A549 (cell line): Measurements from ENCODE around the gene SGSM2. TPM values are rescaled to one million over a fixed set of nuclear protein-coding genes. Genes with fewer than 3 reads are reported as not detected.
A peak's percentile ranks its signal among the peaks of the same experiment; 100 is the strongest.

Source experiments
- ATAC-seq, 2 experiments: fragments of 200-7000 bp in 1 of 2; fragments of >200 bp in 1 of 2; cut with Nextera tagmentation in 1 of 2; cut with Tn5 transposase in 1 of 2; 3 replicates each; pipeline versions ENCODE4 v1.8.0 to v1.9.1; 2018 to 2020; ENCODE audit warnings: mild to moderate bottlenecking in 1 of 2, moderate library complexity in 1 of 2
- CTCF ChIA-PET: fragments of 300-600 bp; sonication (Branson Sonifier 250); formaldehyde crosslinking; extraction: SDS; loops from one replicate; lab custom pipeline; 2021; ENCODE audit warnings: antibody characterized with exemption, inconsistent platforms; lab: Yijun Ruan, JAX
- POLR2A ChIA-PET: fragments of 350-600 bp; formaldehyde crosslinking; extraction: SDS; loops from one replicate; lab custom pipeline; 2021; ENCODE audit warnings: antibody characterized with exemption, inconsistent platforms; lab: Yijun Ruan, JAX
- DNase-seq, 2 experiments: peaks; one replicate each; pipeline versions ENCODE4 v3.0.0 to v3.0.0-alpha.2; 2011 to 2016; ENCODE audit warnings: low read depth in 1 of 2, low spot score in 1 of 2
- FAIRE-seq: peaks from 2 replicates; lab custom pipeline; 2011; peaks lifted over from hg19 to GRCh38; lab: Jason Lieb, UNC
- H3K27ac ChIP-seq, 2 experiments: fragments of >200 bp; sonication (Bioruptor Twin); formaldehyde crosslinking; 3 replicates each; pipeline ENCODE4 v1.5.1; 2016 to 2017
- H3K4me1 ChIP-seq: fragments of >200 bp; sonication (Bioruptor Twin); formaldehyde crosslinking; 3 replicates; pipeline ENCODE4 v1.6.1; 2016
- H3K4me2 ChIP-seq: fragments of >200 bp; sonication (Bioruptor Twin); formaldehyde crosslinking; 3 replicates; pipeline ENCODE4 v1.6.1; 2016
- H3K4me3 ChIP-seq: fragments of >200 bp; sonication (Bioruptor Twin); formaldehyde crosslinking; 3 replicates; pipeline ENCODE4 v1.5.1; 2016
- H3K9me3 ChIP-seq: fragments of >200 bp; sonication (Bioruptor Twin); formaldehyde crosslinking; 3 replicates; pipeline ENCODE4 v1.6.1; 2016
- BHLHE40 ChIP-seq: IDR thresholded peaks from 2 replicates; pipeline ENCODE4 v1.6.1; 2012; ENCODE audit warnings: low read depth, low read length, inconsistent platforms
- CBX8 ChIP-seq: fragments of 200-600 bp; sonication (generic); IDR thresholded peaks from 2 replicates; pipeline ENCODE4 v1.6.1; 2016
- CHD4 ChIP-seq: fragments of 200-600 bp; sonication (generic); IDR thresholded peaks from 2 replicates; pipeline ENCODE4 v1.6.1; 2016; ENCODE audit warnings: antibody characterized with exemption, mild to moderate bottlenecking, borderline replicate concordance
- EHF ChIP-seq: fragments of 250-450 bp; sonication (Bioruptor Pico); IDR thresholded peaks from 2 replicates; pipeline ENCODE4 v1.5.0; 2020; ENCODE audit warnings: mild to moderate bottlenecking
- EHMT2 ChIP-seq: fragments of 200-600 bp; sonication (generic); IDR thresholded peaks from 2 replicates; pipeline ENCODE4 v1.6.1; 2016; ENCODE audit warnings: antibody characterized with exemption, low read depth, mild to moderate bottlenecking, moderate library complexity
- EP300 ChIP-seq, 2 experiments: fragments of >200 bp; sonication (Bioruptor Twin); formaldehyde crosslinking; IDR thresholded peaks; 2 replicates in 1 of 2; 3 replicates in 1 of 2; pipeline ENCODE4 v1.6.1; 2016 to 2017
- ESRRA ChIP-seq: fragments of 150-350 bp; IDR thresholded peaks from 2 replicates; pipeline ENCODE4 v1.6.1; 2014; ENCODE audit warnings: mild to moderate bottlenecking, low read length, borderline replicate concordance
- FOSB ChIP-seq: fragments of 250-450 bp; sonication (Bioruptor Pico); IDR thresholded peaks from 2 replicates; pipeline ENCODE4 v1.5.0; 2020; ENCODE audit warnings: mild to moderate bottlenecking, moderate library complexity
- FOXS1 ChIP-seq: fragments of 250-450 bp; sonication (Bioruptor Pico); IDR thresholded peaks from 2 replicates; pipeline ENCODE4 v1.5.0; 2020; ENCODE audit warnings: mild to moderate bottlenecking, moderate library complexity
- HDAC2 ChIP-seq: fragments of 200-600 bp; sonication (generic); IDR thresholded peaks from 2 replicates; pipeline ENCODE4 v1.6.1; 2016
- HEYL ChIP-seq: fragments of 250-450 bp; sonication (Bioruptor Pico); IDR thresholded peaks from 2 replicates; pipeline ENCODE4 v1.8.0; 2021; ENCODE audit warnings: mild to moderate bottlenecking, moderate library complexity
- HOXB5 ChIP-seq: fragments of 250-450 bp; sonication (Bioruptor Pico); IDR thresholded peaks from 2 replicates; pipeline ENCODE4 v1.5.0; 2020; ENCODE audit warnings: mild to moderate bottlenecking, moderate library complexity
- JUN ChIP-seq, 2 experiments: fragments of >200 bp; sonication (Bioruptor Twin); formaldehyde crosslinking; IDR thresholded peaks; 2 replicates in 1 of 2; 3 replicates in 1 of 2; pipeline ENCODE4 v1.6.1; 2016 to 2017
- JUNB ChIP-seq: fragments of >200 bp; sonication (Bioruptor Twin); formaldehyde crosslinking; IDR thresholded peaks from 2 replicates; pipeline ENCODE4 v1.6.1; 2016
- KDM1A ChIP-seq: fragments of 200-600 bp; sonication (generic); IDR thresholded peaks from 2 replicates; pipeline ENCODE4 v1.6.1; 2016; ENCODE audit warnings: low read depth, mild to moderate bottlenecking
- KDM5A ChIP-seq: fragments of 200-600 bp; sonication (generic); IDR thresholded peaks from 2 replicates; pipeline ENCODE4 v1.6.1; 2016; ENCODE audit warnings: antibody characterized with exemption, mild to moderate bottlenecking
- MAZ ChIP-seq: fragments of 150-350 bp; IDR thresholded peaks from 2 replicates; pipeline ENCODE4 v1.6.1; 2014; ENCODE audit warnings: antibody characterized with exemption, low read depth, low read length, borderline replicate concordance
- NR3C1 ChIP-seq: fragments of >200 bp; sonication (Bioruptor Twin); formaldehyde crosslinking; IDR thresholded peaks from 3 replicates; pipeline ENCODE4 v1.6.1; 2017
- PHF8 ChIP-seq: fragments of 200-600 bp; sonication (generic); IDR thresholded peaks from 2 replicates; pipeline ENCODE4 v1.6.1; 2016; ENCODE audit warnings: low read depth, mild to moderate bottlenecking, antibody characterized with exemption, moderate library complexity, borderline replicate concordance
- POLR2A ChIP-seq: IDR thresholded peaks from 2 replicates; pipeline ENCODE4 v1.6.1; 2012; ENCODE audit warnings: mild to moderate bottlenecking, low read length
- POLR2AphosphoS2 ChIP-seq: conservative IDR thresholded peaks from 2 replicates; pipeline ENCODE4 v1.6.1; 2012; ENCODE audit warnings: low read length, improper control_type of control experiment, inconsistent platforms
- RAD21 ChIP-seq, 2 experiments: fragments of >200 bp in 1 of 2; sonication (Bioruptor Twin) in 1 of 2; formaldehyde crosslinking in 1 of 2; IDR thresholded peaks in 1 of 2; conservative IDR thresholded peaks in 1 of 2; 2 replicates in 1 of 2; 3 replicates in 1 of 2; pipeline ENCODE4 v1.6.1; 2012 to 2018; ENCODE audit warnings: inconsistent platforms in 1 of 2
- RARB ChIP-seq: fragments of 250-450 bp; sonication (Bioruptor Pico); IDR thresholded peaks from 2 replicates; pipeline ENCODE4 v1.8.0; 2021; ENCODE audit warnings: mild to moderate bottlenecking, moderate library complexity
- RCOR1 ChIP-seq: fragments of 150-350 bp; IDR thresholded peaks from 2 replicates; pipeline ENCODE4 v1.6.1; 2014; ENCODE audit warnings: antibody characterized with exemption, low read length, low read depth
- TFCP2L1 ChIP-seq: fragments of 250-450 bp; sonication (Bioruptor Pico); IDR thresholded peaks from 2 replicates; pipeline ENCODE4 v1.5.0; 2021; ENCODE audit warnings: mild to moderate bottlenecking
- TP53 ChIP-seq: fragments of 250-450 bp; sonication (Bioruptor Pico); IDR thresholded peaks from 2 replicates; pipeline ENCODE4 v1.5.0; 2021; ENCODE audit warnings: mild to moderate bottlenecking, moderate library complexity
- ZC3H11A ChIP-seq: fragments of 450-650 bp; IDR thresholded peaks from 2 replicates; pipeline ENCODE4 v1.6.1; 2014; ENCODE audit warnings: antibody characterized with exemption, mild to moderate bottlenecking
- ZFP36 ChIP-seq: fragments of 450-650 bp; IDR thresholded peaks from 2 replicates; pipeline ENCODE4 v1.6.1; 2014; ENCODE audit warnings: borderline replicate concordance; ENCODE audit not compliant: partially characterized antibody
- WGBS: methylation state at CpG from one replicate; pipeline ENCODE4 v1.1.6; 2017; ENCODE audit errors: missing lambda C conversion rate; 5-methylcytosine and 5-hydroxymethylcytosine counted together
- polyA plus RNA-seq, 4 experiments: library from polyadenylated mRNA; depleted of rRNA in 3 of 4; stranded (reverse); fragments of >200 nt; fragmentation: RNase III in 1 of 4; extraction: RNeasy Plus Mini Kit Qiagen cat#74134 plus additional on column Dnase treatment in 1 of 4; gene quantifications; 2 replicates in 3 of 4; 3 replicates in 1 of 4; pipeline ENCODE4 v1.2.3, GENCODE V29; 2011 to 2017
- TF ChIP-seq, protein P1 (sequence below): fragments of 450-650 bp; IDR thresholded peaks from 2 replicates; pipeline ENCODE4 v1.6.1; 2014; ENCODE audit warnings: antibody characterized with exemption
- TF ChIP-seq, protein P2 (sequence below): fragments of 250-450 bp; sonication (Bioruptor Pico); IDR thresholded peaks from 2 replicates; pipeline ENCODE4 v1.5.0; 2020; ENCODE audit warnings: low read depth, mild to moderate bottlenecking, moderate library complexity
- TF ChIP-seq, protein P3 (sequence below): IDR thresholded peaks from 2 replicates; pipeline ENCODE4 v1.6.1; 2012
- TF ChIP-seq, protein P4 (sequence below): IDR thresholded peaks from 2 replicates; pipeline ENCODE4 v1.6.1; 2012; ENCODE audit warnings: low read depth, borderline replicate concordance

SGSM2 gene
- polyA plus RNA-seq, 2 of the 4 experiments (the other 2 are of a cell fraction) = 24.9 to 53.3 TPM

DNA sequence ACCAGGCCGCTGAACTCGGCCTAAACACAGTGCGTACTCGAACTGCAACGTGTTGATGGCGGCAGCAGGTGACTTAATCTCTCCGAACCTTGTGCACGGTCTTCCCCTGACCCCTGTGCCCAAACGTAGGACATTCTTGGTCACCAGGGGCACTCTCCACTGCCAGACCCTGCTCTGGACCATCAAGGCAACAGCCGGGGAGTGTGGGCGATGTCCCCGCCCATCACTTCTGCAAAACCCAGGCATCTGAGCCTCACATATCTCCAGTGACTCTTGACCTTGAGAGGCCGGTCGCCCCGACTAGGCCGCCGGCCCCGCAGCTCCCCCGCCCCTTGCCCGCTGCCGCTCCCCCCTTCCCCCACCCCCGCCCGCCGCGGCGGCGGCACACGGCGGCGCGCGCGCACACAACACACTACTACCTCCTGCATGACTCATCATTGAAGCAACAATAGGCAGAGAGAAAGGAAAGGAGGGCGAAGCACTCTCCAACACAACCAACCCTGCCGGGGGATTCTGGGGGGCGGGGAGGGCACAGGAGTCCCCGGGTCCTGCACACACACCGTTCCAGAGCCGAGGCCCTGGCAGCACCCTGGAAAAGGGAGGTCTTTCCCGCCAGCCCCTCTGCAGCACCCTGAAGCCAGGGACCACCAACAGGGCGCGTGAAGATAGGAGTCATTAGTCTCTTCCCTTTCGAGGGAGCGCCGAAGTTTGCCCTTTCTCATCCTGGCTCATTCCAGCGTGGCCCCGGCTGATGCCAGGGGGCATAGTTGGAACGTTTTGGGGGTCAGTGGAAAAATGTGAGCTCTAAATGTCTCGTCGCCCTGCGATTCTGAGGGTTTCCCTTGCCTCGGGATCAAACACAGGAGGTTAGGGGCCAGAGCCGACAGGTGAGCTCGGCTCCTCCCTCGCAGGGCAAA lies 61.6 kb downstream of the SGSM2 start (continued):
- TF ChIP-seq PHF8 (no peak), HDAC2 (no peak), HEYL (CRISPR knock-in tag) (0 out of 2 replicates have a peak, but pooled peaks have one; percentile 68), TP53 (CRISPR knock-in tag) (peak; percentile 68; the same call in 1 of the 2 replicates), KDM5A (no peak), HOXB5 (CRISPR knock-in tag) (0 out of 2 replicates have a peak, but pooled peaks have one; percentile 16), EHF (CRISPR knock-in tag) (peak; percentile 40; the same call in 1 of the 2 replicates), MAZ (no peak), RAD21 (conservative IDR thresholded peaks at IDR 0.05 in 1 of 2, IDR thresholded peaks at IDR 0.05 in 1 of 2) (no peak), ESRRA (no peak), FOSB (peak; percentile 71; the same call in 1 of the 2 replicates), CHD4 (no peak), EP300 (IDR thresholded peaks at IDR 0.05) (no peak), ZC3H11A (no peak), JUN (IDR thresholded peaks at IDR 0.05) (no peak), FOXS1 (CRISPR knock-in tag) (no peak), POLR2AphosphoS2 (peak; percentile 43), KDM1A (no peak), JUNB (no peak), RARB (no peak), TFCP2L1 (CRISPR knock-in tag) (peak; percentile 90), ZFP36 (no peak), RCOR1 (0 out of 2 replicates have a peak, but pooled peaks have one; percentile 26)
- TF ChIP-seq, protein P1, sequence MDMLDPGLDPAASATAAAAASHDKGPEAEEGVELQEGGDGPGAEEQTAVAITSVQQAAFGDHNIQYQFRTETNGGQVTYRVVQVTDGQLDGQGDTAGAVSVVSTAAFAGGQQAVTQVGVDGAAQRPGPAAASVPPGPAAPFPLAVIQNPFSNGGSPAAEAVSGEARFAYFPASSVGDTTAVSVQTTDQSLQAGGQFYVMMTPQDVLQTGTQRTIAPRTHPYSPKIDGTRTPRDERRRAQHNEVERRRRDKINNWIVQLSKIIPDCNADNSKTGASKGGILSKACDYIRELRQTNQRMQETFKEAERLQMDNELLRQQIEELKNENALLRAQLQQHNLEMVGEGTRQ = no peak
- TF ChIP-seq, all 56 proteins: peak for 15

DNA sequence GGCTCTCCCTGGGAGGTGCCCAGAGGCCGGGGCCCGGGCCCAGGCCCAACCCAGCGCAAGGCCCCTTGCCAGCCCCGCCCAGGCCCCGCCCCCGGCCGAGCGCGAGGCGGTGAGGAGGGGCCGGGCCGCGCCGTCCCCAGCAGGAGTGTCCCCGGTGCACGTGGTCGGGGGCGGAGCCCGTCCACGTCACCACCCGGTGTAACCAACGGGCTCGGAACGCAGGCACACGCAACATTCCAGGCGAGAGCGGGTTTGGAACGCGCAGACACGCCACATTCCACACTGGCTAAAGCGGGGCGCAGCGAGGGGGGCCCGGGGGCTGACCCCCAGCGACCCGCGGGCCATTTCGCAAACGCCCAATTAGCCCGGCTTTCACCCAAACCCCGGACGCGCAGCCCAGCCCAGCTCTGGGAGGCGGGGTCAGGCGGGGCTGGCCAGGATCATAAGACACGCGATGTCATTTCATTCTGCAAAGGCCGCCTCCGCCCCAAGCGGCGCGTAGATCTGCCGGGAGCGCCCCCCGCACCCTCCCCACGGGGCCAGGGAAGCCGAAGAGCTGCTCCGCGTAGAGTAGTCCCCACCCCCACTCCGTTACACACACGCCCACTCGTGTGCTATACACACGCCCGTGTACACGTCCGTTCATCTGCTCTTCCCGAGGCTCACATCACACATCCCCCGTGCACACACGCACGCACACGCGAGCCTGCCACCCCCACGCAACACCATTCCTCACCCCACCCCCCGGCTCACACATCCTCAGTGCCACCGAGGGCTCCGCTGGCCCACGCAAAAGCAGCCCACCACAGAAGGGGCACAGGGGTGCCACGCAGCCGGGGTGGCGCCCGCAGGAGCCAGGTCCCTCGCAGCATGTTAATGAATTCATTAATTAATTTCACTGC lies 62.5 kb downstream of the SGSM2 start:
- Histone ChIP-seq H3K9me3 (no peaks in the 10 kb centered on the region), H3K27ac (peak overlapping the region; percentile 95 to 97), H3K4me2 (peak overlapping the region; percentile 99), H3K4me3 (peak overlapping the region; percentile 99), H3K4me1 (peaks cover 60% of the 10 kb centered on the region)
- DNase-seq = peak; percentile 96 to 98
- ChIA-PET CTCF (interaction anchor here (0.6 to 28.1 kb wide), 5 partner anchors 13 to 215 kb away, joined by 3 to 1099 read pairs (median 4); no protein-coding TSS in a partner anchor), POLR2A (interaction anchor here (0.8 to 1.4 kb wide), 4 partner anchors 12 to 17 kb away, joined by 3 to 9 read pairs (median 7); no protein-coding TSS in a partner anchor)
- ATAC-seq = peak; percentile 27 to 66
- under 1% methylated on average over 42 of the region's 82 CpGs for WGBS
- no peak for FAIRE-seq
- TF ChIP-seq CBX8 = no peak
- no peak for TF ChIP-seq ZFP36
- TF ChIP-seq, protein P2, sequence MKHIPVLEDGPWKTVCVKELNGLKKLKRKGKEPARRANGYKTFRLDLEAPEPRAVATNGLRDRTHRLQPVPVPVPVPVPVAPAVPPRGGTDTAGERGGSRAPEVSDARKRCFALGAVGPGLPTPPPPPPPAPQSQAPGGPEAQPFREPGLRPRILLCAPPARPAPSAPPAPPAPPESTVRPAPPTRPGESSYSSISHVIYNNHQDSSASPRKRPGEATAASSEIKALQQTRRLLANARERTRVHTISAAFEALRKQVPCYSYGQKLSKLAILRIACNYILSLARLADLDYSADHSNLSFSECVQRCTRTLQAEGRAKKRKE (CRISPR knock-in tag) = no peak; the same call in 1 of the 2 replicates
- no peak for TF ChIP-seq NR3C1
- TF ChIP-seq, protein P3, sequence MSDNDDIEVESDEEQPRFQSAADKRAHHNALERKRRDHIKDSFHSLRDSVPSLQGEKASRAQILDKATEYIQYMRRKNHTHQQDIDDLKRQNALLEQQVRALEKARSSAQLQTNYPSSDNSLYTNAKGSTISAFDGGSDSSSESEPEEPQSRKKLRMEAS = peak; percentile 97
- TF ChIP-seq, protein P4, sequence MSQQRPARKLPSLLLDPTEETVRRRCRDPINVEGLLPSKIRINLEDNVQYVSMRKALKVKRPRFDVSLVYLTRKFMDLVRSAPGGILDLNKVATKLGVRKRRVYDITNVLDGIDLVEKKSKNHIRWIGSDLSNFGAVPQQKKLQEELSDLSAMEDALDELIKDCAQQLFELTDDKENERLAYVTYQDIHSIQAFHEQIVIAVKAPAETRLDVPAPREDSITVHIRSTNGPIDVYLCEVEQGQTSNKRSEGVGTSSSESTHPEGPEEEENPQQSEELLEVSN = 0 out of 2 replicates have a peak, but pooled peaks have one; percentile 15
- TF ChIP-seq POLR2A = peak; percentile 48
- peak; percentile 53; the same call in 1 of the 2 replicates for TF ChIP-seq BHLHE40
- no peak; a peak in 1 of 5 replicates for TF ChIP-seq RAD21 (conservative IDR thresholded peaks at IDR 0.05 in 1 of 2, IDR thresholded peaks at IDR 0.05 in 1 of 2)
- no peak for TF ChIP-seq EHMT2
- TF ChIP-seq EP300 (IDR thresholded peaks at IDR 0.05) = no peak
- TF ChIP-seq, protein P1 = peak; percentile 76
